ENCODE results near the gene GLTPD2.

Gene GLTPD2

DNA sequence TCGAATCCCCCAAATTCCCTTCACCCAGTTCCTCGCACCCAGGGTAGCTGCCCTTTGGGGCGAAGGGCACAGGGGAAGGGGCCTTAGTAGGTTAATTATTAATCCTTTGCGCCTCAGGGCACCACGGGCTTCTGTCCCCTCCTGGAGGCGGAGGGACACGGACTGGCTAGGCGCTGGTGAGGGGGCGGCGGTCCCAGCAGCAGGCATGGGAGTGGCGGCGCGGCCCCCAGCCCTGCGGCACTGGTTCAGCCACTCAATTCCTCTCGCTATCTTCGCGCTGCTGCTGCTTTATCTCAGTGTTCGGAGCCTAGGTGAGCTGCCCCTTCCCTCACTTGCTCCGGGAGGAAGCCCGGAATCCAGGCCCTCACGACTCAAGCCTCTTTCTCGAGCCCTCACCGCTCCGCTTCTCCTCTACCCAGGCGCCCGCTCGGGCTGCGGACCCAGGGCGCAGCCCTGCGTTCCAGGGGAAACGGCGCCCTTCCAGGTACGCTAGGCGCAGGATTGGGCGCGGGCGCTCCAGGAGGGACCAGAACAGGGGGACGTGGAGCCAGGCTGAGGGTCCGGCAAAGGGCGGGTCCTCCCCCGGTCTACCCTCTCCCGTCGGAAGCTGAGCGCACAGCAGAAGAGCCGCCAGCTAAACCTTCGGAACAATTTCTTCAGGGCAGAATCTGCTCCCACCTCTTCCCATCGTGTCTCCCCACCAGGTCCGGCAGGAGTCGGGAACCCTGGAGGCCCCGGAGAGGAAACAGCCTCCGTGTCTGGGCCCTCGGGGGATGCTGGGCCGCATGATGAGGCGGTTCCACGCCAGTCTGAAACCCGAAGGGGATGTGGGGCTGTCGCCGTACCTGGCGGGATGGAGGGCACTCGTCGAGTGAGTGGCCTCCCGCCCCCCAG lies at the start of gene GLTPD2:
Gene GLTPD2, plus strand, starts transcription at position 158 of the 894 bp plus-strand sequence. Its CDS starts 48 bp downstream, at position 206.
- no peak for DNase-seq (ENCODE audit: low read depth in 4 of 4, low spot score in 1 of 4)

GRCh38 chr17:4739122-4740024 lies 49.4 kb upstream of the GLTPD2 start, which contains the start of the genes CXCL16 and ZMYND15:
Gene CXCL16, minus strand, starts transcription at chr17:4739928. Its CDS starts 589 bp downstream, at chr17:4739339.
Gene ZMYND15, plus strand, starts transcription at chr17:4739833. Its CDS starts 716 bp downstream, at chr17:4740549.
- DNase-seq (ENCODE audit: low read depth in 4 of 4, low spot score in 1 of 4): peak in 2 of 4 experiments; percentile 16 to 36

- DNase-seq (ENCODE audit: low read depth in 4 of 4, low spot score in 1 of 4): no peak
These were observed 48.8 kb upstream of the GLTPD2 start for GRCh38 chr17:4740025-4740351.

- DNase-seq (ENCODE audit: low read depth in 4 of 4, low spot score in 1 of 4): no peak
These were observed 48.2 kb upstream of the GLTPD2 start for GRCh38 chr17:4740584-4740983.

DNA sequence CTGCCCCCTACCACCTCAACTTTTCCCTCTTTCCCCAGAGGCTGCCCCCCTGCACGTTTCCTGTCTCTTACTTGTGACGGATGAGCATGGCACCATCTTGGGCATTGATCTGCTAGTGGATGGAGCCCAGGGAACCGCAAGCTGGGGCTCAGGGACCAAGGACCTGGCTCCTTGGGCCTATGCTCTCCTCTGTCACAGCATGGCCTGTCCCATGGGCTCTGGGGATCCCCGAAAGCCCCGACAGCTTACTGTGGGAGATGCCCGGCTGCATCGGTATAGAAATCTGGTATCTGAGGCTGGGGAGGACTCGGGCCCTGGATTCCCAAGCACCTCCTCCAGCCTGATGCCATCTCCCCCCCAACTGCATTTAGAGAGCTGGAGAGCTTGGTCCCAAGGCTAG lies 47.2 kb upstream of the GLTPD2 start:
- no peak for DNase-seq (ENCODE audit: low read depth in 4 of 4, low spot score in 1 of 4)

- DNase-seq (ENCODE audit: low read depth in 4 of 4, low spot score in 1 of 4): no peak
These were observed 46.6 kb upstream of the GLTPD2 start for GRCh38 chr17:4742133-4742532.

GRCh38 chr17:4742629-4743028 lies 46.1 kb upstream of the GLTPD2 start:
- no peak for DNase-seq (ENCODE audit: low read depth in 4 of 4, low spot score in 1 of 4)

DNA sequence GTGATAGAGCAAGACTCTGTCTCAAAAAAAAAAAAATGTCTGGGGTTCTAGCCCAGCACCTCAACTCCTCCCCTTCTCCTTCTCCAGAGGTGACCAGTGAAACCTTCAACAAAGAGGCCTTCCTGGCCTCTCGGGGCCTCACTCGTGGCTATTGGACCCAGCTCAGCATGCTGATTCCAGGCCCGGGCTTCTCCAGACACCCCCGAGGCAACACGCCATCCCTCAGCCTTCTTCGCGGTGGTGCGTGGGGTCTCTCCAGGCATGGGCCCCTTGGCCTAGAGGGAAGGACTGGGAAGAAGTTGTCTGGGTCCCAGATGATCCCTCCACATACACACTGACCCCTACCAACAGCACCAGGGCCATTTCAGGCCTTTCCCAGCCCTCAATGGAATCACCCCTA lies 45.5 kb upstream of the GLTPD2 start:
- DNase-seq (ENCODE audit: low read depth in 4 of 4, low spot score in 1 of 4): no peak

DNA sequence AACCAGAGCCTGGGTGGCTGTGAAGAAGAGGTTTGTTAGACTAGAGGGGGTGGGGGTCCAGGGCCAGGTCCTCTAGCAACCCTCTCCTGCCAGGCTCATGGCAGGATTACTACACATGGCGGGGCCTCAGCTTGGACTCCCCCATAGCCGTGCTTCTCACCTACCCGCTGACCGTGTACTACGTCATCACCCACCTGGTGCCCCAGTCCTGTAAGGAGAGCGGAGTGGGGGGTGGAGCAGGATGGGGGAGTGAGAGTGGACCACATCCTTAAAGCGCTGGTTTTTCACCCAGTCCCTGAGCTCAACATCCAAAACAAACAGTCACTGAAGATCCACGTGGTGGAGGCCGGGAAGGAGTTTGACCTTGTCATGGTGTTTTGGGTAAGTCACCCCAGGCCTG lies 44.9 kb upstream of the GLTPD2 start:
- DNase-seq (ENCODE audit: low read depth in 4 of 4, low spot score in 1 of 4): no peak

DNA sequence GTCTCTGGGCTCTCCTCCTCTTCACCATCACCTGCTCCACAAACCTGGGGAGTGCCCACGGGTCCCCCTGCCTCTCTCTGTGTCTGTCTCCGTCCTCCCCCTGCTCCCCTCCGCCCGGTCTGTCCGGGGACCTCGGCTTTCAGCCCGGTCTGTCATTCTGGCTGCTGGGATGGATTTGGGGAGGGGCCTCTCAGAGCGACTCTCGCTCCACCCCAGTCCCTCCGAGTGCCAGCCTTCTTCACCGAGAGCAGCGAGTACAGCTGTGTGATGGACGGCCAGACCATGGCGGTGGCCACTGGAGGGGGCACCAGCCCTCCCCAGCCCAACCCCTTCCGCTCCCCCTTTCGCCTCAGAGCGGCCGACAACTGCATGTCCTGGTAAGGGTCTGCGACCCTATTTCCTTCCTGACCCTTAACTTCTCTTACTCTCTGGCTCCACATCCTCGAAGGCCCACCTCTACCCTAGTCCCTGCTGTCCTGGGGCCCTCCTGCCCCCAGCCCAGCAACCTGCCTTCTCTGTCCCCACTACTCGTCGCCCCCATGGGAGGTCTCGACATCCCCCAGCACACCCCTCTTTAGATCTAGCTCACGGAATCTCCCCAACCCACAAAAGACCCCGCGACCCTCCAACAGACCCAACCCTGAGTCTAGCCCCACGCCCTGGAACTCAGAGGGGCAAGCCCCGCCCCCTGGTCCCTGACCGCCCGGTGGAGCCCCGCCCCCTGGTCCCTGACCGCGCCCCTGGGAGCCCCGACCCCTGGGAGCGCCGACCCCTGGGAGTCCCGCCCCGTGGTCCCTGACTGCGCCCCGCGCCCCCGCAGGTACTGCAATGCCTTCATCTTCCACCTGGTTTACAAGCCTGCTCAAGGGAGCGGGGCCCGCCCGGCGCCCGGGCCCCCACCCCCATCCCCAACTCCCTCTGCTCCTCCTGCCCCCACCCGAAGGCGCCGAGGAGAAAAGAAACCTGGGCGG lies 43.5 kb upstream of the GLTPD2 start:
- no peak for DNase-seq (ENCODE audit: low read depth in 4 of 4, low spot score in 1 of 4)

DNA sequence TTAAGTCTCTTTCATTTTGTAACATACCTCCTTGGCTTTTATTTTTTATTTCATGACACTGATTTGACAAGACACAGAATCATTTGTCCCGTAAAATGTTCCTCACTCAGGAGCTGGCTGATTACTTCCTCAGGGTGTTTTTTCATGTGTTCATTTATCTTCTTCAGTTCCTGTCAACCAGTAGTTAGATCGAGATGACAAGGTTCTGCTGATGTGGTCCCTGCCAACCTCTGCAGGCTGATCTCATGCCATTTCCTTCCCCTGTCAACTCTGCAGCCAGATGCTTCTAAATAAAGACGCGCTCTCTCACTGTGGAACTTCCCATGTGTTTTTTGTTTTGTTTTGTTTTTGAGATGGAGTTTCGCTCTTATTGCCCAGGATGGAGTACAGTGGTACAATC lies 40.9 kb upstream of the GLTPD2 start:
- no peak for DNase-seq (ENCODE audit: low read depth in 4 of 4, low spot score in 1 of 4)

DNA sequence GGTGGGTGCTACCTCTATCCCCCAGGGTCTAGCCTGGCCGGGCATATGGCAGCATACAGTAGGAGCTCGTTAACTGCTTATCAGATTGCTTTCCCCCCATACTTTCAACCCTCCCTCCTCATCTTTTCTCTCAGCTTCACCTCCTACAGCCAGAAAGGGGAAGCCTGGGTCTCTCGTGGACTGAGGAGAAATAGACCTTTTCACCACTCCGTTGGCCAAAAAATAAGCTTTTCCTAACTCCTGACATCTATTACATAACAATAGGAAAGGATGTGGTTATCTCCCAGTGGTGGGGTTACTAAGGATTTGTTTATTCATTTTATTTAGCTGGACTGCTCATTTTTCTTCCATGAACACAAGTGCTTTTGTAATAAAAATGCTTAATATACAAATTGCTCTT lies 40.1 kb upstream of the GLTPD2 start:
- DNase-seq (ENCODE audit: low read depth in 4 of 4, low spot score in 1 of 4): no peak

DNA sequence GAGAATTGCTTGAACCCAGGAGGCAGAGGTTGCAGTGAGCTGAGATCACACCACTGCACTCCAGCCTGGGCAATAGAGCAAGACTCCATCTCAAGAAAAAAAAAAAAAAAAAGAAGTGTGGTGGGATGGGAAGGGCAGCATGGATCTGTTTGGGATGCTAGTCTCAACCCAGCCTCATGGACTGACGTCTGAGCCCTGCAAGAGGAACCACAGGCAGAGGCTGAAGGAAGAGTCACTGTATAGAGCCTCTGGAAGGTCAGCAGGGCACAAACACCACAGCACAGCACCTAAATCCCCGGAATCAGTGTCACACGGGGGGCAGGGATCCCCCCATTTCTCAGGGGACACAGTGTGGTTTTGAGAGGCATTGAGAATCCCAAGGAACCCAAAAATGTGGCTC lies 38.2 kb upstream of the GLTPD2 start:
- DNase-seq (ENCODE audit: low read depth in 4 of 4, low spot score in 1 of 4): no peak

DNA sequence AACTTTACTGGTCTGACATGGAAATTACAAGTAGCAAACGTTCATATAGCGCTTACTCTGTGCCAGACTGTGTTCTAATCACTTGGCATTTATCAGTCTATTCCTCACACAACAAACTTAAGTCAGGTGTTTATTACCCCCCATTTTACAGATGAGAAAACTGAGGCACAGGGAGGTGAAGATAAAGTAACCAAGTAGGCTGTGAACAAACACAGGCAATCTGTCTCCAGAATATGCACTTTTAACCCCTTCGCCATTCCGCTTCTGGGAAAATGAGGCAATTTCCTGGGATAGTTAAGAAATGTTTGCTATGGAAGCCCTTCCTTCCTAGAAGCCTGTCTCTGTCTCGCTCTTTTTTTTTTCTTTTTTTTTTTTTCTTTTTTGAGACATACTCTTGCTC lies 36.8 kb upstream of the GLTPD2 start:
- DNase-seq (ENCODE audit: low read depth in 4 of 4, low spot score in 1 of 4): no peak

GRCh38 chr17:4753392-4753791 lies 35.4 kb upstream of the GLTPD2 start:
- DNase-seq (ENCODE audit: low read depth in 4 of 4, low spot score in 1 of 4): no peak

- no peak for DNase-seq (ENCODE audit: low read depth in 4 of 4, low spot score in 1 of 4)
These were observed 29.0 kb upstream of the GLTPD2 start for GRCh38 chr17:4759776-4760236.

DNA sequence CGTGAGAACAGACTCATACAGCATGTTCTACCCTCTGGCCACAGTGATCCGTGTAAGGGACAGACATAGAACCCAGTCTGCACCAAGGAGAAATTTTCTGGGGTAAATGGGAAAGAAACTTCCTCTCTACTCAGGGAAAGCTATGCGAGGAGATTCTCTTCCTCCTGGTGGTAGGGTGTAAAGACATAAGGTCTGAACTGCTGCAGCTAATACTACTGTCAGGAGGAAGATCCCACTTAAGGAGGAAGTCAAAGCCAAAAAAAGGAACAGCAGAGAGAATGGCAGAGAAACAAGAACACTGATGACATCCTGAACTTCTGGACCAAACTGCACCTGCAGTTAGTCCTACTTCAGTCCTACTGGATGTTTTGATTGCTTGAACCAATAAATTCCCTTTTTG lies 24.2 kb upstream of the GLTPD2 start:
- DNase-seq (ENCODE audit: low read depth in 4 of 4, low spot score in 1 of 4): no peak

DNA sequence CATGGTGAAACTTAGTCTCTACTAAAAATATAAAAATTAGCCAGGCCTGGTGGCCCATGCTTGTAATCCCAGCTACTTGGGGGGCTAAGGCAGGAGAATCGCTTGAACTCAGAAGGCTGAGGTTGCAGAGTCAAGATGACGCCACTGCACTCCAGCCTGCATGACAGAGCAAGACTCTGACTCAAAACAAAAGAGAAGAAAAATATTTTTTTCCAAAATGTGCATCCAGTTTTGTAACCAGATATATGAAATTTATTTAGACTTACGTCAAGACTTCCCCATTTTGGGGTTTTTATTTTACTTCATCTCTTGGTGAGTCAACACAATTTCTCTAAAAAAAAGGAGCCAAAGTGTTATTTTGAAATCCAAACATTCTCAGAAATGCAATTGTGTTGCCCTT lies 22.6 kb upstream of the GLTPD2 start:
- DNase-seq (ENCODE audit: low read depth in 4 of 4, low spot score in 1 of 4): no peak

DNA sequence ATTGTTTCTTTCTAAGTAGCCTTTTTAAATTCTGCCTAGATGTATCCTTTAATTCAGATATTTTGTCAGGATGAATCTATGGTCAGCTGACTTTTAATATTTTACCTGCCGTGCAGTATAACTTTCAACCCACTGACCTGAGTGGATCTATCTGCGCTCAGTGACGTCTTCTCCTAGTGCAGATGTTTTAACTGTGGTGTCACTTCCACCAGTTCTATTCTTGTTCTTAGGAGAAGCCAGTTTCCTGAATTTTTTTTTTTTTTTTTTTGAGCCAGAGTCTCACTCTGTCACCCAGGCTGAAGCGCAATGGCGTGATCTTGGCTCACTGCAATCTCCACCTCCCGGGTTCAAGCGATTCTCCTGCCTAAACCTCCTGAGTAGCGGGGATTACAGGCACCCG lies 22.0 kb upstream of the GLTPD2 start:
- no peak for DNase-seq (ENCODE audit: low read depth in 4 of 4, low spot score in 1 of 4)

DNA sequence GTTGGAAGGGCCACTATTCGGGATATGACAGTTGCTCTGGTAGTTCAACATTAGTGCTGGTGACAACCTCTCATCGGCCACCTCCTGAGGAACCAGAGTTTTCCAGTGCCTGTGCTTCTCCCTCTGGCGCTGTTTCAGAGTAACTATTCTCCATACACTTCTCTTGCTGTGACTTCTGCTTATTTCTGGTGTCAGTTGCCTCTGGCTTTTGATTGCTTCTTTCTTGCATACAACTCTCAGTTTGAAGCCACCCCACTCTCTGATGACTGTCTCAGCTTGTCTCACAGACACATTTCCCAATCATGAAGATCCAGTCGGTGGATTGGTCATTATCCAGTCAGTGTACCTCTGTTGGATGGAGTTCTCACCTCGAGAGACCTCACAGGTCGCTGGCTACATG lies 20.5 kb upstream of the GLTPD2 start:
- no peak for DNase-seq (ENCODE audit: low read depth in 4 of 4, low spot score in 1 of 4)

DNA sequence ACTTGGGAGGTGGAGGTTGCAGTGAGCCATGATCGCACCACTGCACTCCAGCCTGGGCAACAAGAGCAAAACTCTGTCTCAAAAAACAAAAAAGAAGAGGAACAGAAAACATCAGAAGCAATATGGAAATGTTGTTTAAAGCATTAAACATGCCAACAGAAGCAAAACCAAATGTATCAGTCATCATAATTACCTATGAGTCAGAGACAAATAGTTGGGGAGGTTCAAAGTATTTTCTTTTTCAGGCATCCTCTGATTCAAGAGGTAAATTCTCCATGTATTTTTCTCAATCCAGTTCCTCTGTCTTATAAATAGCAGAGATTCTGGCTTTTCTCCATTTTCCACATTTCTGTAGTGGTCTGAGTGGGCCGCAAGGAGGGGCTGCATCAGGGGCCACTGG lies 19.1 kb upstream of the GLTPD2 start:
- DNase-seq (ENCODE audit: low read depth in 4 of 4, low spot score in 1 of 4): no peak
